ENCODE data around the gene PHC2.

Gene PHC2

DNA sequence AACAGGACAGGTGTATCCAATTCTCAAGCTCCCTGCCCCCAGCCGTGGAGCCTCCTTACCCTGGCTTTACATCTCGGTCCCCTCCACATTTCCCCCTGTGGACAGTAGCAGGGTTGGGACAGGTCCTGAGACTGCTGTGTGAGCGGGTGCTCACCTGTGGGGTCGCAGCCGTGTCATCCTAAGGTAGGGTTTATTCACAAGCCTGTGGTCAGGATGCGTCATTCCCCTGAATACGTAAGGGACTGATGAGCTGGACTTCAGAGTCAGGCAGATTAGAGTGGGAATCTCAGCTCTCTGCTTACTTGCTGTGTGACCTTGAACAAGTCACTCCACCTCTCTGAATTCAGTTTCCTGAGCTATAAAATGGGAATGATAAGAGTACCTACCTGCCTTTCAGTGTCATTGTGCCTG is 156.9 kb downstream of the PHC2 start:
- TF ChIP-seq, protein P1, sequence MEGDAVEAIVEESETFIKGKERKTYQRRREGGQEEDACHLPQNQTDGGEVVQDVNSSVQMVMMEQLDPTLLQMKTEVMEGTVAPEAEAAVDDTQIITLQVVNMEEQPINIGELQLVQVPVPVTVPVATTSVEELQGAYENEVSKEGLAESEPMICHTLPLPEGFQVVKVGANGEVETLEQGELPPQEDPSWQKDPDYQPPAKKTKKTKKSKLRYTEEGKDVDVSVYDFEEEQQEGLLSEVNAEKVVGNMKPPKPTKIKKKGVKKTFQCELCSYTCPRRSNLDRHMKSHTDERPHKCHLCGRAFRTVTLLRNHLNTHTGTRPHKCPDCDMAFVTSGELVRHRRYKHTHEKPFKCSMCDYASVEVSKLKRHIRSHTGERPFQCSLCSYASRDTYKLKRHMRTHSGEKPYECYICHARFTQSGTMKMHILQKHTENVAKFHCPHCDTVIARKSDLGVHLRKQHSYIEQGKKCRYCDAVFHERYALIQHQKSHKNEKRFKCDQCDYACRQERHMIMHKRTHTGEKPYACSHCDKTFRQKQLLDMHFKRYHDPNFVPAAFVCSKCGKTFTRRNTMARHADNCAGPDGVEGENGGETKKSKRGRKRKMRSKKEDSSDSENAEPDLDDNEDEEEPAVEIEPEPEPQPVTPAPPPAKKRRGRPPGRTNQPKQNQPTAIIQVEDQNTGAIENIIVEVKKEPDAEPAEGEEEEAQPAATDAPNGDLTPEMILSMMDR (IDR thresholded peaks at IDR 0.05; ENCODE audit: low read depth, low read length, missing control alignments), result no peak
- H3K27ac ChIP-seq, result no peak overlapping the region
- H3K27me3 ChIP-seq (replicated peaks), result no peaks in the 10 kb centered on the region
- DNase-seq, result no peak
- peaks cover 4% of the 10 kb centered on the region for H3K36me3 ChIP-seq (replicated peaks)
- in situ Hi-C loops (cut with HindIII; ENCODE audit: low pct_ligation_motif_present, low sequenced_read_pairs), result no loop called here
- H3K4me3 ChIP-seq (ENCODE audit: low read depth, low read length), result no peak overlapping the region

Data from brain microvascular endothelial cell (primary cell).